OCI-LY1 (cell line): Measurements from ENCODE around the gene SMIM21.

Experiments used
- H2AFZ ChIP-seq: fragments of 200-600 bp; sonication (generic), shearing (Covaris generic); 2 replicates; pipeline ENCODE4 v1.6.0; 2014; ENCODE audit warnings: antibody characterized with exemption, mild to moderate bottlenecking, low read length
- H3F3A ChIP-seq: fragments of 200-600 bp; sonication (generic), shearing (Covaris generic); 2 replicates; pipeline ENCODE4 v1.6.0; 2014; ENCODE audit warnings: mild to moderate bottlenecking, antibody characterized with exemption, low read length, moderate library complexity; ENCODE audit not compliant: insufficient read depth
- H3K27ac ChIP-seq: fragments of 200-600 bp; sonication (generic); 2 replicates; pipeline ENCODE4 v1.5.1; 2014; ENCODE audit warnings: low read length, mixed run types, mild to moderate bottlenecking, low read depth; ENCODE audit not compliant: poor library complexity, severe bottlenecking
- H3K27me3 ChIP-seq: fragments of 200-600 bp; sonication (generic); 2 replicates; pipeline ENCODE4 v1.6.0; 2014; ENCODE audit warnings: antibody characterized with exemption, mild to moderate bottlenecking, low read length, moderate library complexity; ENCODE audit not compliant: insufficient read depth
- H3K36me3 ChIP-seq: fragments of 200-600 bp; sonication (generic); 2 replicates; pipeline ENCODE4 v1.6.1; 2014; ENCODE audit warnings: mild to moderate bottlenecking, antibody characterized with exemption, low read length, moderate library complexity, mixed read lengths; ENCODE audit not compliant: insufficient read depth
- H3K4me1 ChIP-seq: fragments of 200-600 bp; sonication (generic); 2 replicates; pipeline ENCODE4 v1.5.1; 2014; ENCODE audit warnings: mild to moderate bottlenecking, low read length, moderate library complexity; ENCODE audit not compliant: insufficient read depth, severe bottlenecking
- H3K4me2 ChIP-seq: fragments of 200-600 bp; sonication (generic), shearing (Covaris generic); 2 replicates; pipeline ENCODE4 v1.6.1; 2014; ENCODE audit warnings: low read length
- H3K4me3 ChIP-seq: fragments of 200-600 bp; sonication (generic); 2 replicates; pipeline ENCODE4 v1.5.1; 2014; ENCODE audit warnings: low read length, low read depth, mild to moderate bottlenecking, mixed read lengths; ENCODE audit not compliant: poor library complexity, severe bottlenecking
- H3K79me2 ChIP-seq: fragments of 200-600 bp; shearing (Covaris generic); 2 replicates; pipeline ENCODE4 v1.6.1; 2016; ENCODE audit warnings: mixed run types, low read length, mixed read lengths; ENCODE audit not compliant: insufficient read depth
- H3K9ac ChIP-seq: fragments of 200-600 bp; sonication (generic), shearing (Covaris generic); 2 replicates; pipeline ENCODE4 v1.6.1; 2014; ENCODE audit warnings: mild to moderate bottlenecking, low read length, mixed read lengths
- H3K9me2 ChIP-seq: fragments of 200-600 bp; sonication (generic), shearing (Covaris generic); 2 replicates; pipeline ENCODE4 v1.6.1; 2014; ENCODE audit warnings: low read depth, mild to moderate bottlenecking, low read length, mixed read lengths
- H3K9me3 ChIP-seq: fragments of 200-600 bp; shearing (Covaris generic); 2 replicates; pipeline ENCODE4 v1.6.1; 2014; ENCODE audit warnings: low read length, mixed read lengths
- H4K20me1 ChIP-seq: fragments of 200-600 bp; sonication (generic), shearing (Covaris generic); 2 replicates; pipeline ENCODE4 v1.6.0; 2016; ENCODE audit warnings: mild to moderate bottlenecking, low read length; ENCODE audit not compliant: insufficient read depth
- CTCF ChIP-seq: fragments of 200-600 bp; sonication (generic), shearing (Covaris generic); IDR thresholded peaks from 2 replicates; pipeline ENCODE4 v1.5.1; 2017; ENCODE audit warnings: mild to moderate bottlenecking, antibody characterized with exemption, low read length, moderate library complexity, mixed read lengths
- EZH2 ChIP-seq: fragments of 200-600 bp; sonication (generic), shearing (Covaris generic); IDR thresholded peaks from 2 replicates; pipeline ENCODE4 v1.8.0; 2017; ENCODE audit warnings: borderline replicate concordance, mixed run types, mild to moderate bottlenecking, antibody characterized with exemption, low read length, moderate library complexity, mixed read lengths

SMIM21 gene

GRCh38 chr18:75360215-75360614 is 67.3 kb downstream of the SMIM21 start:
- Histone ChIP-seq H3K27ac (no peak overlapping the region), H3K4me2 (no peak overlapping the region), H3K4me3 (no peak overlapping the region), H3K9ac (no peak overlapping the region), H2AFZ (no peak overlapping the region), H3K79me2 (no peaks in the 10 kb centered on the region), H4K20me1 (no peaks in the 10 kb centered on the region), H3K27me3 (no peaks in the 10 kb centered on the region), H3K9me3 (no peaks in the 10 kb centered on the region), H3K9me2 (no peaks in the 10 kb centered on the region), H3K4me1 (no peaks in the 10 kb centered on the region), H3K36me3 (no peaks in the 10 kb centered on the region), H3F3A (no peaks in the 10 kb centered on the region)
- TF ChIP-seq EZH2 (no peak), CTCF (no peak)
